ENCODE results near the gene RNU6-8. TPM values are rescaled to one million over a fixed set of nuclear protein-coding genes. Genes with fewer than 3 reads are reported as not detected.

Gene RNU6-8
- total RNA-seq, 3 donors from 2014 or later, result not detected

DNA sequence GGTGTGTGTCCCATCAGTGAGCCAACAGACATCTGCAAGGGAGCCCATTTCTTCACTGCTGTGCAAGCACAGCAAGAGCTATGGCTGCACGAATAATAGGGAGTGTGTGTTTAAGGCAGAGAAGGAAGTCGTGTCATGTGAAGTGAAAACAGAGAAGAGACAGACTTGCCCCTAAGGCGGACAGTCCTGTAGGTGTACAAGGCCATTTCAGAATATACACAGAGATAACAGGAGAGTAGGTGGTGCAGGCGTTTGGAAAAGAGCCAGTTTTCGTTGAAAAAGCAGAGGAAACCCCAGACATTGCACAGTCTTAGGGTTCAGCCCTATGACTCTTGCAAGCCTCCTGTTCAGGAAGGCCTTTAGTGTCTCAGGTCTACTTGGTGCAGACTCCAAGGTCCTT, 46.3 kb upstream of the RNU6-8 start:
- H3K4me1 ChIP-seq (ENCODE audit: low read depth), result peaks cover 5% of the 10 kb centered on the region
- intact Hi-C loops (cut with DNase I, micrococcal nuclease), result no loop called here

GRCh38 chr14:32246751-32247150, 43.7 kb upstream of the RNU6-8 start:
- TF ChIP-seq, protein P1, sequence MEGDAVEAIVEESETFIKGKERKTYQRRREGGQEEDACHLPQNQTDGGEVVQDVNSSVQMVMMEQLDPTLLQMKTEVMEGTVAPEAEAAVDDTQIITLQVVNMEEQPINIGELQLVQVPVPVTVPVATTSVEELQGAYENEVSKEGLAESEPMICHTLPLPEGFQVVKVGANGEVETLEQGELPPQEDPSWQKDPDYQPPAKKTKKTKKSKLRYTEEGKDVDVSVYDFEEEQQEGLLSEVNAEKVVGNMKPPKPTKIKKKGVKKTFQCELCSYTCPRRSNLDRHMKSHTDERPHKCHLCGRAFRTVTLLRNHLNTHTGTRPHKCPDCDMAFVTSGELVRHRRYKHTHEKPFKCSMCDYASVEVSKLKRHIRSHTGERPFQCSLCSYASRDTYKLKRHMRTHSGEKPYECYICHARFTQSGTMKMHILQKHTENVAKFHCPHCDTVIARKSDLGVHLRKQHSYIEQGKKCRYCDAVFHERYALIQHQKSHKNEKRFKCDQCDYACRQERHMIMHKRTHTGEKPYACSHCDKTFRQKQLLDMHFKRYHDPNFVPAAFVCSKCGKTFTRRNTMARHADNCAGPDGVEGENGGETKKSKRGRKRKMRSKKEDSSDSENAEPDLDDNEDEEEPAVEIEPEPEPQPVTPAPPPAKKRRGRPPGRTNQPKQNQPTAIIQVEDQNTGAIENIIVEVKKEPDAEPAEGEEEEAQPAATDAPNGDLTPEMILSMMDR (IDR thresholded peaks at IDR 0.05), result no peak
- Histone ChIP-seq H3K4me1 (ENCODE audit: low read depth) (peaks cover 3% of the 10 kb centered on the region), H3K4me3 (no peak overlapping the region), H3K36me3 (ENCODE audit: low read depth) (no peaks in the 10 kb centered on the region), H3K9me3 (no peaks in the 10 kb centered on the region)
- ATAC-seq, result no peak
- intact Hi-C loops (cut with DNase I, micrococcal nuclease), result no loop called here
- DNase-seq, result no peak

More for the DNA sequence above, 46.3 kb upstream of the RNU6-8 start:
- no peak for DNase-seq
- TF ChIP-seq, protein P1 (IDR thresholded peaks at IDR 0.05), result no peak
- Histone ChIP-seq H3K9me3 (no peaks in the 10 kb centered on the region), H3K36me3 (ENCODE audit: low read depth) (no peaks in the 10 kb centered on the region), H3K4me3 (no peak overlapping the region)
- ATAC-seq, result no peak

- ATAC-seq, result no peak
- TF ChIP-seq, protein P1 (IDR thresholded peaks at IDR 0.05), result no peak
- intact Hi-C loops (cut with DNase I, micrococcal nuclease), result no loop called here
- Histone ChIP-seq H3K9me3 (no peaks in the 10 kb centered on the region), H3K36me3 (ENCODE audit: low read depth) (no peaks in the 10 kb centered on the region), H3K4me3 (no peak overlapping the region), H3K4me1 (ENCODE audit: low read depth) (no peaks in the 10 kb centered on the region)
- DNase-seq, result no peak
Measured at GRCh38 chr14:32244404-32244803, 41.3 kb upstream of the RNU6-8 start.

- Histone ChIP-seq H3K4me1 (ENCODE audit: low read depth) (no peaks in the 10 kb centered on the region), H3K4me3 (no peak overlapping the region), H3K36me3 (ENCODE audit: low read depth) (no peaks in the 10 kb centered on the region), H3K9me3 (no peaks in the 10 kb centered on the region)
- TF ChIP-seq, protein P1 (IDR thresholded peaks at IDR 0.05), result no peak
- intact Hi-C loops (cut with DNase I, micrococcal nuclease), result no loop called here
- no peak for ATAC-seq
- no peak for DNase-seq
Measured at GRCh38 chr14:32233260-32233659, 30.2 kb upstream of the RNU6-8 start.

GRCh38 chr14:32232481-32232880, 29.4 kb upstream of the RNU6-8 start:
- Histone ChIP-seq H3K4me3 (no peak overlapping the region), H3K36me3 (ENCODE audit: low read depth) (no peaks in the 10 kb centered on the region), H3K9me3 (no peaks in the 10 kb centered on the region), H3K4me1 (ENCODE audit: low read depth) (no peaks in the 10 kb centered on the region)
- DNase-seq (no peak), ATAC-seq (no peak)
- TF ChIP-seq, protein P1 (IDR thresholded peaks at IDR 0.05), result no peak
- intact Hi-C loops (cut with DNase I, micrococcal nuclease), result no loop called here

- intact Hi-C loops (cut with DNase I, micrococcal nuclease), result no loop called here
- no peak for ATAC-seq
- Histone ChIP-seq H3K36me3 (ENCODE audit: low read depth) (no peaks in the 10 kb centered on the region), H3K4me1 (ENCODE audit: low read depth) (no peaks in the 10 kb centered on the region), H3K4me3 (no peak overlapping the region), H3K9me3 (no peaks in the 10 kb centered on the region)
- DNase-seq, result no peak
- TF ChIP-seq, protein P1 (IDR thresholded peaks at IDR 0.05), result no peak
Measured at GRCh38 chr14:32230695-32231280, 27.7 kb upstream of the RNU6-8 start.

Data from mucosa of descending colon (tissue), 3 donors.